Loucy (cell line): ENCODE measurements around the gene RNF38.

Source experiments
- EZH2phosphoT487 ChIP-seq: fragments of 200-600 bp; IDR thresholded peaks from 2 replicates; pipeline ENCODE4 v1.6.1; 2018; ENCODE audit warnings: antibody characterized with exemption, mild to moderate bottlenecking, moderate library complexity, borderline replicate concordance
- TF ChIP-seq, protein P1 (sequence below): fragments of 200-600 bp; sonication (generic); conservative IDR thresholded peaks from 2 replicates; pipeline ENCODE4 v1.5.1; 2014; ENCODE audit warnings: mild to moderate bottlenecking, antibody characterized with exemption, low read length

DNA sequence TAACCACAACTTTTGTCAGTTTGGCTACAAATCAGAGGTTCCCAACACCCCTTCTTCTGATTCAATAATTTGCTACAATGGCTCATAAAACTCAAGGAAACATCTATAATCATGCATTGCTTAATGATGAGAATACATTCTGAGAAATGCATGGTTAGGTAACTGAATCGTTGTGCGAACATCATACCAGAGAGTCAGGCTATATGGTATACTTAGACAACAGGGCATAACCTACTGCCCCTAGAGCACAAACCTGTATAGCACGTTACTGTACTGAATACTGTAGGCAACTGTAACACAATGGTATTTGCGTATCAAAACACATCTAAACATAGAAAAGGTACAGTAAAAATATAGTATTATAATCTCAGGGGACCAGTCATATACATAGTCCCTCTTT, 31.0 kb upstream of the RNF38 start:
- TF ChIP-seq, protein P1, sequence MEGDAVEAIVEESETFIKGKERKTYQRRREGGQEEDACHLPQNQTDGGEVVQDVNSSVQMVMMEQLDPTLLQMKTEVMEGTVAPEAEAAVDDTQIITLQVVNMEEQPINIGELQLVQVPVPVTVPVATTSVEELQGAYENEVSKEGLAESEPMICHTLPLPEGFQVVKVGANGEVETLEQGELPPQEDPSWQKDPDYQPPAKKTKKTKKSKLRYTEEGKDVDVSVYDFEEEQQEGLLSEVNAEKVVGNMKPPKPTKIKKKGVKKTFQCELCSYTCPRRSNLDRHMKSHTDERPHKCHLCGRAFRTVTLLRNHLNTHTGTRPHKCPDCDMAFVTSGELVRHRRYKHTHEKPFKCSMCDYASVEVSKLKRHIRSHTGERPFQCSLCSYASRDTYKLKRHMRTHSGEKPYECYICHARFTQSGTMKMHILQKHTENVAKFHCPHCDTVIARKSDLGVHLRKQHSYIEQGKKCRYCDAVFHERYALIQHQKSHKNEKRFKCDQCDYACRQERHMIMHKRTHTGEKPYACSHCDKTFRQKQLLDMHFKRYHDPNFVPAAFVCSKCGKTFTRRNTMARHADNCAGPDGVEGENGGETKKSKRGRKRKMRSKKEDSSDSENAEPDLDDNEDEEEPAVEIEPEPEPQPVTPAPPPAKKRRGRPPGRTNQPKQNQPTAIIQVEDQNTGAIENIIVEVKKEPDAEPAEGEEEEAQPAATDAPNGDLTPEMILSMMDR: no peak; the same call in 1 of the 2 replicates
- no peak for TF ChIP-seq EZH2phosphoT487
